GM10266 (cell line): ENCODE data around the gene UCP2.
"Not testable (repeated sequence)": the region's sequence is repeated elsewhere in the genome, so short reads cannot be mapped to it uniquely, and the experiment has no call there.

Experiments used
- DNase-seq: peaks from one replicate; pipeline ENCODE4 v3.0.0; 2012; ENCODE audit errors: extremely low spot score
- CTCF ChIP-seq: IDR thresholded peaks from 2 replicates; pipeline ENCODE4 v1.5.1; 2012; ENCODE audit warnings: mild to moderate bottlenecking, low read depth; ENCODE audit not compliant: control insufficient read depth, insufficient read depth; ENCODE audit errors: missing control alignments

Gene UCP2

GRCh38 chr11:73946798-73947458, 35.7 kb downstream of the UCP2 start:
- TF ChIP-seq CTCF: no peak
- no peak for DNase-seq

GRCh38 chr11:73945396-73945795, 37.2 kb downstream of the UCP2 start:
- TF ChIP-seq CTCF: no peak
- no peak for DNase-seq

- TF ChIP-seq CTCF: no peak
- DNase-seq: no peak
Measured at GRCh38 chr11:73944901-73945300, 37.7 kb downstream of the UCP2 start.

- no peak for TF ChIP-seq CTCF
- DNase-seq: no peak
Measured at GRCh38 chr11:73944085-73944484, 38.6 kb downstream of the UCP2 start.

- no peak for TF ChIP-seq CTCF
- DNase-seq: no peak
Measured at GRCh38 chr11:73942010-73942409, 40.6 kb downstream of the UCP2 start.

GRCh38 chr11:73940801-73941570, 41.7 kb downstream of the UCP2 start:
- no peak for DNase-seq
- TF ChIP-seq CTCF: no peak

GRCh38 chr11:73939096-73939495, 43.5 kb downstream of the UCP2 start:
- TF ChIP-seq CTCF: no peak
- no peak for DNase-seq

GRCh38 chr11:73936047-73936446, 46.6 kb downstream of the UCP2 start:
- not testable (repeated sequence) for DNase-seq
